Measurements from ENCODE around the gene LRRC47. TPM values are rescaled to one million over a fixed set of nuclear protein-coding genes. Genes with fewer than 3 reads are reported as not detected.

LRRC47 gene
- total and polyA plus RNA-seq, 2 of the 13 experiments (the other 11 are each of a cell fraction or from before 2014, with no cell fraction given) = 18.3 to 52.5 TPM

- TF ChIP-seq PAXIP1 (CRISPR knock-in tag; conservative IDR thresholded peaks at IDR 0.05) = no peak
- no peak for TF ChIP-seq NONO (IDR thresholded peaks at IDR 0.05)
- peak; percentile 60 for TF ChIP-seq NONO (CRISPR knock-in tag; conservative IDR thresholded peaks at IDR 0.05)
- no peak for TF ChIP-seq ZNF556 (CRISPR knock-in tag; IDR thresholded peaks at IDR 0.05; ENCODE audit: borderline replicate concordance)
- no peak for TF ChIP-seq SOX6 (IDR thresholded peaks at IDR 0.05)
- peak; percentile 23; the same call in 1 of the 2 replicates for TF ChIP-seq SOX6 (CRISPR knock-in tag; IDR thresholded peaks at IDR 0.05)
- TF ChIP-seq POLR2A (IDR thresholded peaks at IDR 0.05; ENCODE audit: insufficient read depth in 1 of 2, low read depth in 2 of 2, low read length in 2 of 2) = peak in 1 of 2 experiments; percentile 40; a peak in 1 of 4 replicates
- TF ChIP-seq ZNF710 (CRISPR knock-in tag; IDR thresholded peaks at IDR 0.05; ENCODE audit: borderline replicate concordance) = 0 out of 2 replicates have a peak, but pooled peaks have one; percentile 23
- no peak for TF ChIP-seq NFIC (IDR thresholded peaks at IDR 0.05; ENCODE audit: low read length)
- peak; percentile 51; the same call in 1 of the 2 replicates for TF ChIP-seq ZNF784 (CRISPR knock-in tag; IDR thresholded peaks at IDR 0.05; ENCODE audit: borderline replicate concordance)
- peak; percentile 6; the same call in 1 of the 2 replicates for TF ChIP-seq ZBTB38 (CRISPR knock-in tag; IDR thresholded peaks at IDR 0.05)
- 0 out of 2 replicates have a peak, but pooled peaks have one; percentile 6 for TF ChIP-seq CREM (IDR thresholded peaks at IDR 0.05)
- TF ChIP-seq CREM (CRISPR knock-in tag; IDR thresholded peaks at IDR 0.05) = no peak
- 0 out of 2 replicates have a peak, but pooled peaks have one; percentile 46 for TF ChIP-seq RFXAP (CRISPR knock-in tag; IDR thresholded peaks at IDR 0.05; ENCODE audit: borderline replicate concordance)
- no peak for TF ChIP-seq TRIM22 (IDR thresholded peaks at IDR 0.05)
- TF ChIP-seq KDM6A (CRISPR knock-in tag; IDR thresholded peaks at IDR 0.05; ENCODE audit: low read depth) = 0 out of 2 replicates have a peak, but pooled peaks have one; percentile 20
- peak; percentile 7 for TF ChIP-seq ZNF883 (CRISPR knock-in tag; IDR thresholded peaks at IDR 0.05; ENCODE audit: not compliant biosample characterization)
- 0 out of 2 replicates have a peak, but pooled peaks have one; percentile 9 for TF ChIP-seq KLF9 (CRISPR knock-in tag; IDR thresholded peaks at IDR 0.05; ENCODE audit: low read depth)
- no peak for TF ChIP-seq PBX2 (CRISPR knock-in tag; IDR thresholded peaks at IDR 0.05)
- TF ChIP-seq ZFP62 (CRISPR knock-in tag; IDR thresholded peaks at IDR 0.05) = no peak
- no peak for TF ChIP-seq RBFOX2 (IDR thresholded peaks at IDR 0.05; ENCODE audit: low read depth, low read length)
- 0 out of 2 replicates have a peak, but pooled peaks have one; percentile 42 for TF ChIP-seq ZNF605 (CRISPR knock-in tag; IDR thresholded peaks at IDR 0.05)
Observed at GRCh38 chr1:3773572-3774275, 22.6 kb downstream of the LRRC47 start (continued).
